ENCODE measurements around the gene CNKSR1.

DNA sequence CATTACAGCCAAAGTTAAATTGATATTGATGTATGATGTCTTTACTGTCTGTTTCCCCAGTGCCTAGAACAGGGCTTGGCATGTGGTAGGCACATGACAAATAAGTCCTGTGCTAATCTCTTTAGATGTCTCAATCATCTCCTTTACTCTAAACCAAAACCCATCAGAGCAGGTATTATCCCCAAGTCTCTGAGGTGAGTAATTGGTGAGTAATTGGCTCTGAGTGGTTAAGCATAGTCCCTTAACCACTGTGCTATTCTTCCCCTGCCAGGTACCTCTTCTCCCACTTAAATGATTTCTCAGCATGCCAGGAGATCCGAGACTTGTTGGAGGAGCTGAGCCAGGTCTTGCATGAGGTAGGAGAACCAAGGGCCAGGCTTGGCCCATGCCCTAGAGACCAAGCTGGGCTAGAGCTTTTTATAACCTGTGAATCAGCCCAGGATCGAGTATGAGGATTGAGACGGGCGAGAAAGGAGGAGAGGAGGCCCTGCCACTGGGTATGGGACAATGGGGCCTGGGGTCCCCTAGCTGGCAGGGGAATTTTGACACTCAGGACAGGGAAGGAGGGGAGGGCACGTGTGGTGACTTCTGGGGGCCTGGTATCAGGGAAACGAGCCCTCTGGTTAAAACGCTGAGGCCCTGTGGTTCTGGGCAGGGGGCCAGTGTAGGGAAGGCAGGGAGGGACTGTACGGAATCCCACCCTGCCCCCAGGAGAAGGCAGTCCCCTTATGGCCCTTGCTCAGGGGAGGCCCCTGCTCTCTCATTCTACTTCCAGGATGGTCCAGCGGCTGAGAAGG lies 4.5 kb downstream of the CNKSR1 start:
- TF ChIP-seq, protein P1, sequence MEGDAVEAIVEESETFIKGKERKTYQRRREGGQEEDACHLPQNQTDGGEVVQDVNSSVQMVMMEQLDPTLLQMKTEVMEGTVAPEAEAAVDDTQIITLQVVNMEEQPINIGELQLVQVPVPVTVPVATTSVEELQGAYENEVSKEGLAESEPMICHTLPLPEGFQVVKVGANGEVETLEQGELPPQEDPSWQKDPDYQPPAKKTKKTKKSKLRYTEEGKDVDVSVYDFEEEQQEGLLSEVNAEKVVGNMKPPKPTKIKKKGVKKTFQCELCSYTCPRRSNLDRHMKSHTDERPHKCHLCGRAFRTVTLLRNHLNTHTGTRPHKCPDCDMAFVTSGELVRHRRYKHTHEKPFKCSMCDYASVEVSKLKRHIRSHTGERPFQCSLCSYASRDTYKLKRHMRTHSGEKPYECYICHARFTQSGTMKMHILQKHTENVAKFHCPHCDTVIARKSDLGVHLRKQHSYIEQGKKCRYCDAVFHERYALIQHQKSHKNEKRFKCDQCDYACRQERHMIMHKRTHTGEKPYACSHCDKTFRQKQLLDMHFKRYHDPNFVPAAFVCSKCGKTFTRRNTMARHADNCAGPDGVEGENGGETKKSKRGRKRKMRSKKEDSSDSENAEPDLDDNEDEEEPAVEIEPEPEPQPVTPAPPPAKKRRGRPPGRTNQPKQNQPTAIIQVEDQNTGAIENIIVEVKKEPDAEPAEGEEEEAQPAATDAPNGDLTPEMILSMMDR (IDR thresholded peaks at IDR 0.05): no peak
- TF ChIP-seq JUND (IDR thresholded peaks at IDR 0.05) (no peak), FOXM1 (IDR thresholded peaks at IDR 0.05; ENCODE audit: low read depth) (no peak)
- TF ChIP-seq, protein P2, sequence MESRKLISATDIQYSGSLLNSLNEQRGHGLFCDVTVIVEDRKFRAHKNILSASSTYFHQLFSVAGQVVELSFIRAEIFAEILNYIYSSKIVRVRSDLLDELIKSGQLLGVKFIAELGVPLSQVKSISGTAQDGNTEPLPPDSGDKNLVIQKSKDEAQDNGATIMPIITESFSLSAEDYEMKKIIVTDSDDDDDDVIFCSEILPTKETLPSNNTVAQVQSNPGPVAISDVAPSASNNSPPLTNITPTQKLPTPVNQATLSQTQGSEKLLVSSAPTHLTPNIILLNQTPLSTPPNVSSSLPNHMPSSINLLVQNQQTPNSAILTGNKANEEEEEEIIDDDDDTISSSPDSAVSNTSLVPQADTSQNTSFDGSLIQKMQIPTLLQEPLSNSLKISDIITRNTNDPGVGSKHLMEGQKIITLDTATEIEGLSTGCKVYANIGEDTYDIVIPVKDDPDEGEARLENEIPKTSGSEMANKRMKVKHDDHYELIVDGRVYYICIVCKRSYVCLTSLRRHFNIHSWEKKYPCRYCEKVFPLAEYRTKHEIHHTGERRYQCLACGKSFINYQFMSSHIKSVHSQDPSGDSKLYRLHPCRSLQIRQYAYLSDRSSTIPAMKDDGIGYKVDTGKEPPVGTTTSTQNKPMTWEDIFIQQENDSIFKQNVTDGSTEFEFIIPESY (IDR thresholded peaks at IDR 0.05; ENCODE audit: borderline replicate concordance, low read depth): no peak
